Muscle layer of duodenum (tissue), 2 donors: ENCODE results near the gene SLC6A13.
"Not testable (repeated sequence)": the region's sequence is repeated elsewhere in the genome, so short reads cannot be mapped to it uniquely, and the experiment has no call there.

Source experiments
- H3K27ac ChIP-seq: one replicate; pipeline ENCODE4 v1.7.0; 2013; ENCODE audit warnings: mild to moderate bottlenecking, low read length
- H3K27me3 ChIP-seq: one replicate; pipeline ENCODE4 v1.7.0; 2013; ENCODE audit warnings: low read depth, mild to moderate bottlenecking, control low read depth, low read length
- H3K36me3 ChIP-seq, 2 donors: one replicate each; pipeline ENCODE4 v1.7.0; 2013; ENCODE audit warnings: low read length in 2 of 2, control low read depth in 1 of 2, mild to moderate bottlenecking in 1 of 2; ENCODE audit not compliant: insufficient read depth in 2 of 2, control insufficient read depth in 1 of 2
- H3K4me1 ChIP-seq, 2 donors: one replicate each; pipeline ENCODE4 v1.7.0; 2013; ENCODE audit warnings: low read length in 2 of 2, mild to moderate bottlenecking in 2 of 2, control low read depth in 1 of 2, moderate library complexity in 1 of 2; ENCODE audit not compliant: insufficient read depth in 2 of 2, control insufficient read depth in 1 of 2
- H3K4me3 ChIP-seq, 2 donors: one replicate each; pipeline ENCODE4 v1.7.0; 2013; ENCODE audit warnings: low read length in 2 of 2, low read depth in 1 of 2, mild to moderate bottlenecking in 1 of 2
- H3K9me3 ChIP-seq, 2 donors: one replicate each; pipeline ENCODE4 v1.7.0; 2013; ENCODE audit warnings: low read length in 2 of 2, control low read depth in 1 of 2, mild to moderate bottlenecking in 1 of 2; ENCODE audit not compliant: control insufficient read depth in 1 of 2
- donor health status: healthy.

The SLC6A13 gene

DNA sequence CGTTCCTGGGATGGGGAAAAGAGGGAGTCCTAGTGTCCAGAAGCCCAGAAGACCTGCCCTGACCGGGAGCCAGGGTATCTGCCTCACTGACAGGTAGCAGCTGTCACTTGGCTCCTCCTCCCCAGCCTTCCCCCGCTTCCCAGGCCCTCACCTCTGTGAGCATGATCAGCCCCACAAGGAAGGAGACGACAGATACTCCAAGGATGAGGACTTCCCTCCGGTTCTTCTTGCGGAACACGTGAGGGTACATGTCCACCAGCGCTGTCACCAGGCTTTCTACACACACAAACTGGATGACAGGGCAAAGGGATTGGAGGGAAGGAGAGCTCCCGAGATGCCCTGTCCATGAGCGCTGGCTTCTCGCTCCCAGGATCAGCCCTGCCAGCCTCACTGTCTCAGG, 38.8 kb downstream of the SLC6A13 start:
- Histone ChIP-seq H3K4me3 (no peak overlapping the region), H3K27me3 (no peaks in the 10 kb centered on the region), H3K9me3 (no peaks in the 10 kb centered on the region), H3K36me3 (no peaks in the 10 kb centered on the region), H3K27ac (no peak overlapping the region), H3K4me1 (no peaks in the 10 kb centered on the region)

DNA sequence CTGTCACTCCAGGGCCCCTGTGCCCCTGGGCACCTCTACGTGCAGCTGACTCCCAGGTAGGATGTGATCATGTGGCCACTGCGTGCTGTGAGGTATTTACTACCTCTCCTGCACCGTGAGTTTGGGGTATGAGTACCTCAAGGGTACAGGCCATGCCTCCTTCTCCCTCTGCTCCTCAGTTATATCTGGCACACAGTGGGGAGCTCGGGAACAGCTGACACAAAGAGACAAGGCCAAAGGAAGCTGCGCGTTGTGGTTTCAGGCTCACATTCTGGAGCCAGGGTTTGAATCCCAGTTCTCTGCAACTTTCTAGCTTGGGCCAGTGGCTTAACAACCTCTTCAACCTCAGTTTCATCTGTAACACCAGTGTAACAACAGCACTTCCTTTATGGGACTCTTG, 40.9 kb downstream of the SLC6A13 start:
- Histone ChIP-seq H3K27ac (no peak overlapping the region), H3K4me1 (no peaks in the 10 kb centered on the region), H3K36me3 (no peaks in the 10 kb centered on the region), H3K9me3 (no peaks in the 10 kb centered on the region), H3K27me3 (no peaks in the 10 kb centered on the region), H3K4me3 (no peak overlapping the region)

DNA sequence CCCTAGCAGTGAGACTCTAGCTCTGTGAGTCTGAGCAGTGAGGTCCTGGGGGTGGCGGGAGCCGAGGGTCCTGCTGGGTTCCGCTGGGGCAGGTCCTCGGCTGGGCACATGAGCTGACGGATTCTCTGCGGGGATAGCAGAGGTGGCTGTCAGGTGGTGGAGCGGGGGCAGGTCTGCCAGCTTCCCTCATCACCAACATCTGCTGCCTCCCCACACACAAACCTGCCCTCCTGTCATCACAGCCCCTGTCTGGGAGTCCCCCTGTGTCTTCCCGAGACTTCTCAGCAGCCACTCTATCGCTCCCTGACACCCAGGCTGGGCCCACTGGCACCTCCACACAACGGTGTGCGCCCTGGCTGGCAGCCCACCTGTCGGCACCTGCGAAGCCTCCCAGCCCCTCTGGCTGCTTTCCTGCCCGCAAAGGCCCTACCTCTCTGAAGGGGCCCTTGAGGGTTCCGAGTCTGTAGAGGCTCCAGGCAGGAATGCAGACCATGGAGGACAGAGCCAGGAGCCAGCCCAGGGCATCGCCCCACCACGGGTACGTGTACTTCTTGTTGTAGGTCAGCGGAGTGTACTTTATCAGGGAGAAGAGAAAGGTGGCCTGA, 41.6 kb downstream of the SLC6A13 start:
- H3K4me3 ChIP-seq, result no peak overlapping the region
- H3K36me3 ChIP-seq, result no peaks in the 10 kb centered on the region
- no peaks in the 10 kb centered on the region for H3K9me3 ChIP-seq
- H3K4me1 ChIP-seq, result no peaks in the 10 kb centered on the region
- H3K27me3 ChIP-seq, result no peaks in the 10 kb centered on the region
- no peak overlapping the region for H3K27ac ChIP-seq

DNA sequence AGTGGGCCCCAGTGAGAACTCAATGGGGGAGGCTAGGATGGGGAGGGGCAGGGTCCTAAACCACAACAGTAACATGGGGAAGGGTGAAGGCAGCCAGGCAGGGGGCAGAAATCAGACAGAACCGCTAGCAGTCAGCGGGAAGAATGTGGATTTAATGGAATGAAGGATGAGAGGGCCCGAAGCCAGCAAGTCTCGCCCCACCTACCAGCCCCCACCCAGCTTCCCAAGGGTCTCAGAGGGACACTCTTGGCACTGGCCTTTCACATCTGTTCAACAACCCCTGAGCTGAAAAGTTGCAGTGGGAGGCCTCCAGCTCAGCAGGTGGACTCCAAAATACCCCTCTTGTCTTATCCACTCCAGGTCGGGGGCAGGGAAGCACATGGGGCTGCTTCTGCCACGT, 42.1 kb downstream of the SLC6A13 start:
- H3K27ac ChIP-seq, result no peak overlapping the region
- no peaks in the 10 kb centered on the region for H3K4me1 ChIP-seq
- H3K27me3 ChIP-seq, result no peaks in the 10 kb centered on the region
- no peaks in the 10 kb centered on the region for H3K36me3 ChIP-seq
- H3K4me3 ChIP-seq, result no peak overlapping the region
- no peaks in the 10 kb centered on the region for H3K9me3 ChIP-seq

DNA sequence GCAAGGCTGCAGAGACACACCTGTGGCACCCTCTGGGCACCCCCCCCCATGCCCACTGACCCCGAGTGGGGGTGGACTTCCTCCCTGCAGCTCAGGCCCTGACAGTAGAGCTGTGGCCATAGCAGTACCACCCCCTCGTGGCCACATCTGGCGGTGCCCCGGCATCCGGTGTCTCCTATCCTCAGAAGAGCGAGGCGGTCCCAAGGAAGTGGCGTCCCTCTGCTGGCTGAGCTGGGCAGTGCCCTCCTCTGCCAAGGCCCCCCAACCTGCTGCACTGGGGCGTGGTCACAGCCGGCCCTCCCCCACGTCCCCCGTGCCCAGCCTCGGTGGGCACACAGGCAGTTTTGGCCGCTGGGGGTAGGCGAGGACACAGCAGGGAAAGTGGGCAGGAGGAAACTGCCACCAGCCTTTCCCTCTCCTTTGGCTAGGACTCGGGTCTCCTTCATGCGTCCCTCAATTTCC, 42.7 kb downstream of the SLC6A13 start:
- Histone ChIP-seq H3K27ac (no peak overlapping the region), H3K4me1 (no peaks in the 10 kb centered on the region), H3K4me3 (no peak overlapping the region), H3K9me3 (no peaks in the 10 kb centered on the region), H3K36me3 (no peaks in the 10 kb centered on the region), H3K27me3 (no peaks in the 10 kb centered on the region)

DNA sequence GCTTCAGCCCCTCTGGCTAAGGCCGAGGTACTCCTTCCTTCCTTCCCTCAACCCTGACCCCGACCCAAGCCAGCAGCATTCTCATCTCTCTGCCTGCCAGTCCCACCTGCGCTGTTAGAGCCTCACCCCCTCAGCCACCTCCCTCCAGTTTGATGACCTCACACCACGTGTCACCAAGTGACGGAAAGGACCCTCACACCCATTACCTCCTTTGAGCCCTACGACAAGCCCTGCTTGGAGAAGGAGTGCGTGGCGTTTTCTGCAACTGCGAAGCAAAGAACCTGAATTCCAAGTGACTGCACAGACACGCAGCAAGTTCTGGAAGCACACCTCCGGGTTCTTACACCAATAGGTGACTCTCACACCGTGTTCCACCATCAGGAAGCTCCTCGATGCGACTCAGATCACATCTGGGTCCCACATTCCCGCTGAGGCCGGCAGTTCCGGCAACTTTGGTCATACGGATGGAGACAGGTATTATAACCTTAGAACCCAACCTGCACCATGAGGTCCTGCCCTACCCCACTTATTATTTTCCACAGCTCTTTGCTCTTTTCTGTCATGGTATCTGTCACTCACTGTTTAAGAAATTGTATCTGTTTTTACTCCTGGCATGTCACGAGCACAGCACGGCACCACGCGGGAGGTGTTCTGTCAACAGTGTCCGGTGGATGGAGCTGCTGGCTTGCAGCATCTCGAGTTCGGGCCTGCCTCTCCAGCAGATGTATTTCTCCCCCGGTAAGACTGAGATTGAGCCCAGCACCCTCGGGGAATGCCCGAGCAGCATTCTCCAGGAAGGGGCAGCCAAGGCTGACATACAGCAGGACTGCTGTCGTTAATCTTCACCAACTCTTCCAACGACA, 43.7 kb downstream of the SLC6A13 start:
- Histone ChIP-seq H3K4me1 (no peaks in the 10 kb centered on the region), H3K9me3 (no peaks in the 10 kb centered on the region), H3K36me3 (no peaks in the 10 kb centered on the region), H3K27ac (no peak overlapping the region), H3K4me3 (no peak overlapping the region), H3K27me3 (no peaks in the 10 kb centered on the region)

DNA sequence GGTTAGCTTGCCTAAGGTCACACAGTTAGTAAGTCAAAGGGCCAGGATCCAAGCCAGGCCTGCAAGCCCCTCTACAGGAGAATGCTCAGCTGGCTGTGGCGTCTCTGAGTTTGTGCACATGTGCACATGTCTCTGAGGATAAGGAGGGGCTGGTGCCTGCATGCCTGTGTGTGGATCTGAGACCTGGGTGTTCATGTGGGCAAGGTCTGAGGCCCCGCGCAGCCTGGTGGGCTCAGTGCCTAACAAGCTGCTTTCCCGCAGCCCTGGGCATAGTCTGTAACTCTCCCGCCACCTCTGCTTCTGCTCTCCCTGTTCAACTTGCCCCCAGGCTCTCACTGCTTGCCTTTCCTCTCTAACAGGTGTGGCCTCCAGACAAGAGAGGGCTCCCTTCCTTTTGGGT, 44.4 kb downstream of the SLC6A13 start:
- H3K36me3 ChIP-seq, result no peaks in the 10 kb centered on the region
- H3K27me3 ChIP-seq, result no peaks in the 10 kb centered on the region
- H3K4me1 ChIP-seq, result no peaks in the 10 kb centered on the region

DNA sequence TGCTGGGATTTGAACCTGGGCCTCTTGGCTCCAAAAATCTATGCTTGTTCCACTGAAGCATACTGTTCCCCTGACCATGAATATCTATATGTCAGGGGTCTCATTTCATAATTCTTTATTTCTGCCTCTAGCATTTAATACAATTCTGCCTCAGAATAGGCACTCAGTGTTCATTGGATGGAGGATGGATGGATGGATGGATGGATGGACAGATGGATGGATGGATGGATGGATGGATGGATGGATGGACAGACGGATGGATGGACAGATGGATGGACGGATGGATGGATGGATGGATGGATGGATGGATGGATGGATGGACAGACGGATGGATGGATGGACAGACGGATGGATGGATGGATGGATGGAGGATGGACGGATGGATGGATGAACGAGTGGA, 45.6 kb downstream of the SLC6A13 start:
- not testable (repeated sequence) for H3K4me1 ChIP-seq, H3K36me3 ChIP-seq, H3K27me3 ChIP-seq, H3K4me3 ChIP-seq, H3K27ac ChIP-seq, H3K9me3 ChIP-seq

More for the DNA sequence above, 44.4 kb downstream of the SLC6A13 start:
- Histone ChIP-seq H3K27ac (no peak overlapping the region), H3K4me3 (no peak overlapping the region), H3K9me3 (no peaks in the 10 kb centered on the region)

DNA sequence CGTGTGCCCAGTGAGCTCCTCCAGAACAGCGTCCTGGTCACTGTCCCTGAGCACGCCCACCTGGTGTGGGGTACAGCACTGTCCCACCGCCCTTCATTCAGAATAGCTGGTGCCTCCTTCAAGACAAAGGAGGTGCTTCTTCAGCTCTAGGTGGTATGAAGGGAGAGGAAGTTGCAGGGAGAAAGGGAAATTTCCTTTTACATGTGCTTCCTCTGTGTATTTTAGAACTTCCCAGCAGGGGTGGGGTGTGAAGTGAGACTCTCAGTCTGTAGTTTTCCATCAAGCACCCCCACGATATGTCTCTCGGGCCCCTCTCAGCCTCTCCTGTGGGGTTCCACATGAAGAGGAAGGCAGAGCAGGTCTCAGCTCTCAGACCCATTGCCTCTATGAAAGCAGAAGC, 47.5 kb downstream of the SLC6A13 start:
- Histone ChIP-seq H3K36me3 (no peaks in the 10 kb centered on the region), H3K27me3 (no peaks in the 10 kb centered on the region), H3K9me3 (no peaks in the 10 kb centered on the region), H3K4me1 (peaks cover 0 to 7% of the 10 kb centered on the region in 2 donors), H3K27ac (no peak overlapping the region), H3K4me3 (no peak overlapping the region)

DNA sequence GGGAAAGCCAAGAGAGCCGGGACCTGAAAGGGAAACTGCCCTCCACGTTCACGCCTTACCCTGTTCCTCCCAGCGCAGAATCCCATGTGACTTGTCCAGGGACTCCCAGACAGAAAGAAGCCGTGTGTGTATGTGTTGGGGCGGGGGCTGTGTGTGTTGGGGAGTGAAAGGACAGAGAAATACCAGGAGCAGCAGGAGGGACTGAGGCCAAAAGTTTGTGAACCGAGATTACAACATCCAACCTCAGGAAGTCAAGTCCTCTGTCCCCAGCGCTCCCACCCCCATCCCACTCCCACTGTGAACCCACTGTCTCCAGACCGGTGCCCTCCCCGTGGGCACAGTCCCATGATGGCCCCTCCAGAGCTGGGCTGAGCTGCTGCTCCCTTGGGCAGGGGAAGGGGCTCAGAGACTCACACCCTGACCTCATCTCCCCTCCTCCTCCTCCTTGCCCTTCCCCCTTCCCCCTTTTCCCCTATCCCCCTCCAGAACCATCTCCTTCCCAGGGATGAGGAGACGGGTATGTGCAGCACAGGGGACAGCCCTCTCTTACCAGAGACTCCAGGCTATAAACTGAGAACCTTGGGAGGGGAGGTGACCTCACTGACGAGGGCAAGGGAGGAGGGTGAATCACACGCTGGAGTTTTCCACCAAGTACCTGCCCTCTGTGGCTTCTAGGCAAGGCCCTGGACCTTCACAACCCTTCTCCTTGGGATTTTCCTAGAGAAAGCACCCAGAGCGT, 48.5 kb downstream of the SLC6A13 start, which contains the start of gene SLC6A12:
Gene SLC6A12 (minus strand): TSS at position 155 of the 739 bp plus-strand sequence. CDS start 4,171 bp downstream, outside the sequence.
- Histone ChIP-seq H3K4me1 (peaks cover 0 to 7% of the 10 kb centered on the region in 2 donors), H3K9me3 (no peaks in the 10 kb centered on the region), H3K27ac (no peak within 1 kb of the TSS), H3K27me3 (no peaks in the 10 kb centered on the region), H3K4me3 (peak within 1 kb of the TSS in 1 of 2 donors; percentile 33), H3K36me3 (no peaks in the 10 kb centered on the region)

DNA sequence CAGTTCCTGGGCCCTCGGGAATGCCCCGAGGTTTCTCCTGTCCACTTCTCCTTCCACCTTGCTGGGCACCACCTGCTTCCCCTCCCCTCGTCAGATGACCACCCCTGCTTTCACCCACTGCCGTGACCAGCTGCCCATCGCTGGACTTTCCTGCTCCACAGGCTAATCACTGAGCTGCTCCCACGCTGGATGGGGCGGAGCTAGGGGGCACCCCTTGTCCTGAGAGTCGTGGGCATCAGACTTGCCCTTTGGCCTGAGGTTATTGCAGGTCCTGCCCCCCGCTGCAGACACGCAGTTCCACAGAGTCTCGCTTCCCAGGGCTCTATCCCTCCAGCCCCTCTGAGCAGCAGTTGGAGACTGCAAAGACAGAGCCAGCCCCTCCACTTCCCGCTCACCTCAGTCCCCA, 49.1 kb downstream of the SLC6A13 start:
- peaks cover 0 to 7% of the 10 kb centered on the region in 2 donors for H3K4me1 ChIP-seq
- H3K27me3 ChIP-seq, result no peaks in the 10 kb centered on the region
- H3K27ac ChIP-seq, result no peak overlapping the region
- H3K9me3 ChIP-seq, result no peaks in the 10 kb centered on the region
- peak overlapping the region in 1 of 2 donors; percentile 33 for H3K4me3 ChIP-seq
- no peaks in the 10 kb centered on the region for H3K36me3 ChIP-seq
